Loucy (cell line): ENCODE measurements around the gene ORC3.

Experiments used
- H2AFZ ChIP-seq: fragments of 200-600 bp; sonication (generic); 2 replicates; pipeline ENCODE4 v1.6.0; 2016; ENCODE audit warnings: antibody characterized with exemption, mild to moderate bottlenecking, low read length, moderate library complexity
- H3F3A ChIP-seq: fragments of 200-600 bp; 2 replicates; pipeline ENCODE4 v1.6.0; 2016; ENCODE audit warnings: antibody characterized with exemption, low read depth, mild to moderate bottlenecking
- H3K27me3 ChIP-seq: fragments of 200-600 bp; sonication (generic); 2 replicates; pipeline ENCODE4 v1.6.1; 2014; ENCODE audit warnings: low read length, mild to moderate bottlenecking; ENCODE audit not compliant: insufficient read depth, poor library complexity, severe bottlenecking
- H3K36me3 ChIP-seq: fragments of 200-600 bp; sonication (generic); 2 replicates; pipeline ENCODE4 v1.6.1; 2016; ENCODE audit warnings: low read length; ENCODE audit not compliant: insufficient read depth
- H3K4me1 ChIP-seq: fragments of 200-600 bp; sonication (generic); 2 replicates; pipeline ENCODE4 v1.5.1; 2014; ENCODE audit warnings: low read length, mild to moderate bottlenecking; ENCODE audit not compliant: insufficient read depth, poor library complexity, severe bottlenecking
- H3K4me2 ChIP-seq: fragments of 200-600 bp; sonication (generic); 2 replicates; pipeline ENCODE4 v1.6.0; 2014; ENCODE audit warnings: antibody characterized with exemption, low read length, low read depth, mild to moderate bottlenecking; ENCODE audit not compliant: poor library complexity, severe bottlenecking
- H3K4me3 ChIP-seq: fragments of 200-600 bp; sonication (generic); 2 replicates; pipeline ENCODE4 v1.5.1; 2014; ENCODE audit warnings: low read length, mild to moderate bottlenecking, mixed read lengths; ENCODE audit not compliant: poor library complexity, severe bottlenecking
- H3K79me2 ChIP-seq: fragments of 200-600 bp; sonication (generic); 2 replicates; pipeline ENCODE4 v1.6.1; 2014; ENCODE audit warnings: low read length; ENCODE audit not compliant: insufficient read depth
- H3K9ac ChIP-seq: fragments of 200-600 bp; sonication (generic); 2 replicates; pipeline ENCODE4 v1.6.0; 2014; ENCODE audit warnings: mild to moderate bottlenecking, low read depth, low read length, moderate library complexity; ENCODE audit not compliant: poor library complexity, severe bottlenecking
- H3K9me2 ChIP-seq: fragments of 200-600 bp; sonication (generic); replicated peaks from 2 replicates; pipeline ENCODE4 v1.6.1; 2016; ENCODE audit warnings: low read depth, low read length, mixed read lengths
- H3K9me3 ChIP-seq: fragments of 200-600 bp; sonication (generic); 2 replicates; pipeline ENCODE4 v1.6.1; 2014; ENCODE audit warnings: mild to moderate bottlenecking, antibody characterized with exemption, low read length, low read depth; ENCODE audit not compliant: insufficient read depth
- H4K20me1 ChIP-seq: fragments of 200-600 bp; sonication (generic); 2 replicates; pipeline ENCODE4 v1.6.0; 2014; ENCODE audit warnings: antibody characterized with exemption, low read length, mild to moderate bottlenecking; ENCODE audit not compliant: insufficient read depth, poor library complexity, severe bottlenecking
- EZH2phosphoT487 ChIP-seq: fragments of 200-600 bp; IDR thresholded peaks from 2 replicates; pipeline ENCODE4 v1.6.1; 2018; ENCODE audit warnings: antibody characterized with exemption, mild to moderate bottlenecking, moderate library complexity, borderline replicate concordance
- TF ChIP-seq, protein P1 (sequence below): fragments of 200-600 bp; sonication (generic); conservative IDR thresholded peaks from 2 replicates; pipeline ENCODE4 v1.5.1; 2014; ENCODE audit warnings: mild to moderate bottlenecking, antibody characterized with exemption, low read length

Gene ORC3

DNA sequence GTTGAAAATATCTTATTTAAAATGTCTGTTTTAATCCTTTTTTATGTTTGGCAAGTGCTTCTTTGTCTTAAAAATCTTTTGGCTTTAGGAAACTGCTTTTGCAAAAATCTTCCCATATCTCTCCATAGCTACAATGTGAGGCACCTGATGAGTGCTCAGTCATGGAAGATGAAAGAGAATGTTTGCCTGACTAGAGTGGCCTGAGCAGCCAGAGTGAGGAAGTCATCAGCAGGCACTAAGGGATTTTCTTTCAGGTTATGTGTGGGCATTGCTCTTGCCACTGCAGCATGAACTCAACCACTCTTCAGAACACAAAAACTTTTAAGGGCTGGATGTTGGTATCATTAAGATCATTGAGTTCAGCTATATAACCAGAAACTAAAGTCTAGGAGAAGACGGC lies 64.2 kb downstream of the ORC3 start:
- Histone ChIP-seq H2AFZ (no peak overlapping the region), H4K20me1 (no peaks in the 10 kb centered on the region), H3K9ac (no peak overlapping the region), H3K9me2 (no peaks in the 10 kb centered on the region), H3K79me2 (no peaks in the 10 kb centered on the region), H3F3A (no peaks in the 10 kb centered on the region), H3K4me1 (peaks cover 9% of the 10 kb centered on the region), H3K9me3 (no peaks in the 10 kb centered on the region), H3K36me3 (no peaks in the 10 kb centered on the region; the same call in 1 of the 2 replicates), H3K4me3 (no peak overlapping the region), H3K27me3 (no peaks in the 10 kb centered on the region), H3K4me2 (no peak overlapping the region)
- no peak for TF ChIP-seq EZH2phosphoT487
- TF ChIP-seq, protein P1, sequence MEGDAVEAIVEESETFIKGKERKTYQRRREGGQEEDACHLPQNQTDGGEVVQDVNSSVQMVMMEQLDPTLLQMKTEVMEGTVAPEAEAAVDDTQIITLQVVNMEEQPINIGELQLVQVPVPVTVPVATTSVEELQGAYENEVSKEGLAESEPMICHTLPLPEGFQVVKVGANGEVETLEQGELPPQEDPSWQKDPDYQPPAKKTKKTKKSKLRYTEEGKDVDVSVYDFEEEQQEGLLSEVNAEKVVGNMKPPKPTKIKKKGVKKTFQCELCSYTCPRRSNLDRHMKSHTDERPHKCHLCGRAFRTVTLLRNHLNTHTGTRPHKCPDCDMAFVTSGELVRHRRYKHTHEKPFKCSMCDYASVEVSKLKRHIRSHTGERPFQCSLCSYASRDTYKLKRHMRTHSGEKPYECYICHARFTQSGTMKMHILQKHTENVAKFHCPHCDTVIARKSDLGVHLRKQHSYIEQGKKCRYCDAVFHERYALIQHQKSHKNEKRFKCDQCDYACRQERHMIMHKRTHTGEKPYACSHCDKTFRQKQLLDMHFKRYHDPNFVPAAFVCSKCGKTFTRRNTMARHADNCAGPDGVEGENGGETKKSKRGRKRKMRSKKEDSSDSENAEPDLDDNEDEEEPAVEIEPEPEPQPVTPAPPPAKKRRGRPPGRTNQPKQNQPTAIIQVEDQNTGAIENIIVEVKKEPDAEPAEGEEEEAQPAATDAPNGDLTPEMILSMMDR = no peak

GRCh38 chr6:87654875-87655454 lies 65.0 kb downstream of the ORC3 start:
- no peak overlapping the region for H3K4me2 ChIP-seq
- H3K9me3 ChIP-seq = no peaks in the 10 kb centered on the region
- H3K79me2 ChIP-seq = no peaks in the 10 kb centered on the region
- no peak overlapping the region for H3K4me3 ChIP-seq
- no peak overlapping the region for H2AFZ ChIP-seq
- no peaks in the 10 kb centered on the region for H4K20me1 ChIP-seq
- no peaks in the 10 kb centered on the region; the same call in 1 of the 2 replicates for H3K36me3 ChIP-seq
- peaks cover 9% of the 10 kb centered on the region for H3K4me1 ChIP-seq
- no peaks in the 10 kb centered on the region for H3K9me2 ChIP-seq
- no peaks in the 10 kb centered on the region for H3K27me3 ChIP-seq
- no peak overlapping the region for H3K9ac ChIP-seq
- TF ChIP-seq EZH2phosphoT487 = no peak
- TF ChIP-seq, protein P1 = no peak
- no peaks in the 10 kb centered on the region for H3F3A ChIP-seq

DNA sequence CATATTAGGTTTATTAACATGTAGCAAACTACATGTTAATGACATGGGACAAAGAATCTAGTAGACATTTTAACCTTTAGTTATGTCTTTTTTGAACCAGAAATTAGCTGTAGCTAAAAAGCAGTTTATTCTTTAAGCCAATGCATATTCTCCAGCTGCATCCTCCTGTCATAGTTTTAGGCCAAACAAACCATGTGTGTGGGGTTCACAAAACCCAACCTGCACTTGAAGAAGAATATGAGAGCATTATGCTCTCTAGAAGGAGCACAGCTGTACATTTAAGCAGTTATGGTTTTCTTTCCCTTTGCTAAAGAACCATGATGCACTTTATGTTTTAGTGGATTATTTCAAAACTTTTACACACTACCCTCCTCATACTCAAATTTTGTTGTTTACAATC lies 65.9 kb downstream of the ORC3 start:
- Histone ChIP-seq H3K36me3 (no peaks in the 10 kb centered on the region; the same call in 1 of the 2 replicates), H3K9me3 (no peaks in the 10 kb centered on the region), H3K79me2 (no peaks in the 10 kb centered on the region), H3K4me1 (peaks cover 9% of the 10 kb centered on the region), H3K4me3 (no peak overlapping the region), H3K4me2 (no peak overlapping the region), H3K9me2 (no peaks in the 10 kb centered on the region), H2AFZ (no peak overlapping the region), H3F3A (no peaks in the 10 kb centered on the region), H3K9ac (no peak overlapping the region), H3K27me3 (no peaks in the 10 kb centered on the region), H4K20me1 (no peaks in the 10 kb centered on the region)
- no peak for TF ChIP-seq EZH2phosphoT487
- TF ChIP-seq, protein P1 = no peak
